HG02759 (cell line): ENCODE measurements around the gene DISP2.
A peak's percentile ranks its signal among the peaks of the same experiment; 100 is the strongest.

Experiments
- ATAC-seq: cut with Tn5 transposase; IDR thresholded peaks from one replicate; pipeline ENCODE4 v1.9.1; 2021; ENCODE audit warnings: mild to moderate bottlenecking, moderate library complexity; ENCODE audit not compliant: unreplicated experiment

The DISP2 gene

DNA sequence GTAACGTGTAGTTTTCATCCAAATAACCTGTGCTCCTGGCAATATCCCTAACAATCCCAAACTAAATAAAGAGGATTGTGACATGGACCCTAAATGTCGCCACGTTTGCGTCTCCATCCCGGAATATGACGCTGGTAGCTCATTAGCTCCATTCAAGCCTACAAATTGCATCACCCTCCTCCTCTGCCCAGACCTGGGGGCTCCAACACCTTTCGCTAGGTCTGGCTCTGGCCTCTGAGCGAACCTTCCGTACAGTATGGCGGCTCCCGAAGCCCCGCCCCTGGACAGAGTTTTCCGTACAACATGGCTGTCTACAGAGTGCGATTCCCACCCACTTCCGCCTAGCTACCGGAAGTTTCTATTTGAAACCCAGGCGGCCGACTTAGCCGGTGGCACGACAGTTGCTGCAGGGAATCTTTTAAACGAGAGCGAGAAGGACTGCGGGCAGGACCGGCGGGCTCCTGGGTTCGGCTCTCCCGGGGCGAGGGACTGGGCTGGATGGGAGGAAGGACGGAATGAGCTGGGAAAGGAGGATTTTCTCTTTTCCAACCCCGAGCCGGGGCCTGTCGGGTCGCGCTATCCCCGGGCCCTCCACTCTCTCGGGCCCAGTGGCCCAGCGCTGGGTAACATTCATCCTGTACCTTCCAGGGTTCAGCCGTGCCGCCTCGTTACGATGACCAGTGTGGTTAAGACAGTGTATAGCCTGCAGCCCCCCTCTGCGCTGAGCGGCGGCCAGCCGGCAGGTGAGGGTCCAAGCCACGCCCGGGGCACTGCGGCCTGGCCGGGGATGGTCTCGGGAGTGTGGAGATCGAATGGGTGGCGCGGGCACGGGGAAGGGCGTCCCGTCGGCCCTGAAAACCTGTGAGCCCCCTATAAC, 24.8 kb downstream of the DISP2 start, which contains the start of gene KNSTRN:
Gene KNSTRN, plus strand, starts transcription at position 142 of the 877 bp plus-strand sequence. Its CDS starts 115 bp downstream, at position 257.
- peak; percentile 98 for ATAC-seq

DNA sequence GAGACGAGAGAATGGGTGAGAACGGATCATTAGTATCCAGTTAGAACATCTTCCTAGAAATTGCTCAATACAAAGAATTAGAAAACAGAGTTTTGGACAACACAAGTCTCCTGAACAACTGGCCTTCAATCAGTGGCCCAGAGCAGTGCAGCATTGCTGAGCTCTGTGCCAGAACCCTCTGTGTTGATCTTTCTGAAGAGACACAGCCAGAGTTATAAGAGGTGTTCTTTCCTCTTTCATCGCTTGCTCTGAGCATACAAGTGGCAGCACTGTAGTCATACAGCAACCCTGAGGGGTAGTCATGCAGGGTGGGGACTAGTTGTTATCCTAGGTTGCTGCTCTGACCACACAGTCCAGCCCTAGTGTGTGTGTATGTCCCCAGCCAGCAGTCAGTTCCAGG, 28.5 kb downstream of the DISP2 start:
- ATAC-seq: no peak

DNA sequence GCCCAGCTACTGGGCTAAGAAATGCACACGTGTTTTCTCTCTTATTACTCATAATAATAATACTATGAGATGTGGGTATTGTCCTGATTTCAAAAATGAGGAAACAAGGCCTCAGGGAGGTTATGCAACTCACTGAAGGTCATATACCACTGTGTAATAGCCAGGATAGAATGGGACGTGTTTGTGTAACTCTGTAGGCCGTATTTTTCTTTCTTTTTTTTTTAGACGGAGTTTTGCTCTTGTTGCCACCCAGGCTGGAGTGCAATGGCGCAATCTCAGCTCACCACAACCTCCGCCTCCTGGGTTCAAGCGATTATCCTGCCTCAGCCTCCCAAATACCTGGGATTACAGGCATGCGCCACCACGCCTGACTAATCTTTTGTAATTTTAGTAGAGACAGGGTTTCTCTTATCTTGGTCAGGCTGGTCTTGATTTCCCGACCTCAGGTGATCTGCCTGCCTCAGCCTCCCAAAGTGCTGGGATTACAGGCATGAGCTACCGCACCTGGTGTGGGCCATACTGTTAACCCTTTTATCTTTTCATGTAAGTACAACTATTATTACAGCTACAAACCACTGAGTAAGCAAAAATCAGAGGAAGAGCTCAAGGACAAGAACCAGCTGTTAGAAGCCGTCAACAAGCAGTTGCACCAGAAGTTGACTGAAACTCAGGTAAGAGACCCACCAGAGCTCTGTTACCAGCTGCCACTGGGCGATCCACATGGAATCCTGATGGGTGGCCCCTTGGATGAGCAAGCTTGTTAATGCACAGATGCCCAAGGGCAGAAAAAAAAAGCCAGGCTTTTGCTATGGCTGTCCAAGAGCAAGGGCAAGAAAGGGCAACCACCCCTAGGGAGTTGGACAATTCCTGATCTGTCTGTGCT, 31.2 kb downstream of the DISP2 start:
- ATAC-seq: no peak

DNA sequence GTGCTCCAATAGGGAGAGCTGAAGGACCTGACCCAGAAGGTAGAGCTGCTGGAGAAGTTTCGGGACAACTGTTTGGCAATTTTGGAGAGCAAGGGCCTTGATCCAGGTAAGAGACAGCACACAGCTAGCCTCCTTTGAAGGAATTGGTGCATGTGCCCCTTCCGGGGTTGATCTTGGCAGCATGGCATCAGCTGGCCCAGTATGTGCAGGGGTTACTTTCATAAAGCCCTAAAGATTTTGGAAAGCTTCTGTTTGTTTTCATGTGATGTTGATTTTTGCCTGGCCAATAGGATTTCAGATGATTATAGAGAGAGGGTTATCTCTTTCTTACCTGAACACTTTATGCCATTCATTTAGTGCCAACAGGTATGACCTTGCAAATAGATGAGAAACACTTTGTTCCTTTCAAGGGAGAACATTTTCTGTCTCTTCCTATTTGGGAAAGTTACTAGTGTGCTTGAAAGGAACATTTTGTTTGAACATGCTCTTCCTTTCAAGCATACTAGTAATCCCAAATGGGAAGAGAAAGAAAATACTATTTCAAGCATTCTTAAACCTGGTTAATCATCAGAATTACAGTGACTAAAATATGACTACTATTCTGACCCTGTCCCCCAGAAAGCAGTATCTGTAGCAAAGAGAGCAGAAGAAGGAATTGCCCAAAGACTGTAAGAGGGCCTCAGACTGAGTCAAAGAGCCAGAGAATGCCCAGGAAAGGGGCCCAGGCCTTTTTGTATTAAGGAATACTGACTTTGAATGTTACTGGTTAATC, 32.0 kb downstream of the DISP2 start:
- ATAC-seq: no peak

DNA sequence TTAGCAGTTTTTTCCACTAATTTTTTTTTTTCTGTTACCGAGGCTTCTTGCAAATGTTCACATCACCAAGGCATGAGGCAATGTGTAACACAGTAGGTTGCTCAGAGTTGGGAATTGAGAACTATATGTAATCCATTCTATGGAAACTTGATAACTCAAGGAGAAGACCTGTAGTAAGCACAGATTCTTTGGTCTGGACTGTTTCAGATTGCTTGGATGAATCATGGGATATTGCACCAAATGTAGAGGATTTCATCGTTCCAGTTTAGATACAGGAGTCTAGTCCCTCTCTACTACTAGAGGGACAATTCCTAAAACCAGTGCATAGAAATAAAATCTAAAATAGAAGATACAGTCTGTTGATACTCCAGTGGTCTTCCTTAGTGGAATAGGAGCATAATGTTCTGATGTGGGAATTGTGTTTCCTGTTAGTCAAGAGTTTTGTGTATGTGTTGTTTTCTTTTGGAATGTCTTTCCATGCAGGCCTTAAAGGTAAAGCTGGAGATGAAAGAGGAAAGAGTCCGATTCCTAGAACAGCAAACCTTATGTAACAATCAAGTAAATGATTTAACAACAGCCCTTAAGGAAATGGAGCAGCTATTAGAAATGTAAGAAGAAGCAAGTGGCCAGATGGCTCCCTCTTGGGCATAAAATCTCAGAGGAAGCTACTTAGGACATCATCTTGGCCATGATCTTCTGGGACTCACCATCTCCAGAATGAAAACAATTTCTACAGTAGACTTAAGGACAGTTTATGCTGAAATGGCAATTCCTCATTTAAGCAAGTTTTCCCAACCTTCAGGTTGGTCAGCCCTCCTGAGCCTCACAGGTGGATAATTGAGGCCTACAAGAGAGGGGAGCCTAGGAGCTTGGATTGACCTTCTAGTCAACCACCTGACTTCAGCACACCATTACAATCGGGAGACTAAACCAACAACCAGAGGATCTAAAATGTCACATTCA, 35.2 kb downstream of the DISP2 start:
- no peak for ATAC-seq

DNA sequence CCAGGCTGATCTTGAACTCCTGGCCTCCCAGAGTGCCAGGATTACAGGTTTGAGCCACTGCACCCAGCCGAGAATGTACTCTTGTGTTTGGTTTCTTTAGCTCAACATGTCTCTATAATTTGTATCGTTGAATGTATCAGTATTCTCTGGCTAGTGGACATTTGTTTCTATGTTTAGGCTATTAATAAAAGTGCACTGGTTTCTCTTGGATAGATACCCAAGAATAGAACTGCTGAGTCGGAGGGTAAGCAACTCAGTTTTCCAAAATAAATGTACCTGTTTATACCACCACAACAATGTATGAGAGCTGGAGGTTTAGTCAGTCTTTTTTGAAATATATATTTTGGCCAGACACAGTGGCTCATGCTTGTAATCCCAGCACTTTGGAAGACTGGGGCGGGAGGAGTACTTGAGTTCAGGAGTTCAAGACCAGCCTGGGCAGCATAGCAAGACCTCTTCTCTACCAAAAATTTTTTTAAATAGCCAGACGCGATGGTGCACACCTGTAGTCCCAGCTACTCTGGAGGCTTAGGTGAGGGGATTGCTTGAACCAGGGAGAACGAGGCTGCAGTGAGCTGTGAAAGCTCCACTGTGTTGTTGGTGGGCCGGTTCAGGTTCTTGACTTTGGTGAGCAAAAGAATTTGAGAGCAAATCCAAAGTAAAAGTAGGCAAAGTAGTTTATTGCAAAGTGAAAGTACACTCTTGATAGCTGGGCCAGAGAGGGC, 39.8 kb downstream of the DISP2 start:
- ATAC-seq: no peak

DNA sequence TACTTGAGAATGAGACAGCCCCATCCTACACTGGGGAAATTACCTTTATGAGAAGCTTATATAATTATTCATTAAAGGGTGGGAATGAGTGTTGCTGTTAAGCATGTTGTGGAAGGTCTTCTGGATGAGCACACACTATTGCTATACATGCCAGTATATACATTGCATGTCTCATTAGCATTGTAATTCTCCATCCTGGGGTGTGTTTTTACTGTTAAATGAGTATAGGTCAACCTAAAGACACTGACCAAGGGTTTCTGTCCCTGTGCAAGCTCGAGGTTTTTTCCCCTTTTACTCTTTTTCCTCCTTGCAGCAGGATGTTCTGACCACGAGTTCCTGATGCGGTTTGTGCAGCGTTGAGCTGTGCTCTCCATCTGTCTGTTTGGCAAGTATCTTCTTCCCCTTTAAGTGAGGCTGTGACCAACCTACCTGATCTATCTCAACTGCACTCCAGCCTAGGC, 40.4 kb downstream of the DISP2 start:
- ATAC-seq: peak; percentile 73

DNA sequence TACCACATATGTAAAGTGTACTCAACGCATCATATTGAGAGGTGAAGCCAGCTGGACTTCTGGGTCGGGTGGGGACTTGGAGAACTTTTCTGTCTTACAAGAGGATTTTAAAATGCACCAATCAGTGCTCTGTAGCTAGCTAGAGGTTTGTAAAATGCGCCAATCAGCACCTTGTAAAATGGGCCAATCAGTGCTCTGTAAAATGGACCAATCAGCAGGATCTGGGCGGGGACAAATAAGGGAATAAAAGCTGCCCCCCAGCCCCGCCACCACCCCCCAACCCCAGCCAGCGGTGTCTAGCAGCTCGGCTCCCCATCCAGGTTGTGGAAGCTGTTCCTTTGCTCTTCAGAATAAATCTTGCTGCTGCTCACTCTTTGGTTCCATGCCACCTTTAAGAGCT, 41.4 kb downstream of the DISP2 start:
- ATAC-seq: no peak

DNA sequence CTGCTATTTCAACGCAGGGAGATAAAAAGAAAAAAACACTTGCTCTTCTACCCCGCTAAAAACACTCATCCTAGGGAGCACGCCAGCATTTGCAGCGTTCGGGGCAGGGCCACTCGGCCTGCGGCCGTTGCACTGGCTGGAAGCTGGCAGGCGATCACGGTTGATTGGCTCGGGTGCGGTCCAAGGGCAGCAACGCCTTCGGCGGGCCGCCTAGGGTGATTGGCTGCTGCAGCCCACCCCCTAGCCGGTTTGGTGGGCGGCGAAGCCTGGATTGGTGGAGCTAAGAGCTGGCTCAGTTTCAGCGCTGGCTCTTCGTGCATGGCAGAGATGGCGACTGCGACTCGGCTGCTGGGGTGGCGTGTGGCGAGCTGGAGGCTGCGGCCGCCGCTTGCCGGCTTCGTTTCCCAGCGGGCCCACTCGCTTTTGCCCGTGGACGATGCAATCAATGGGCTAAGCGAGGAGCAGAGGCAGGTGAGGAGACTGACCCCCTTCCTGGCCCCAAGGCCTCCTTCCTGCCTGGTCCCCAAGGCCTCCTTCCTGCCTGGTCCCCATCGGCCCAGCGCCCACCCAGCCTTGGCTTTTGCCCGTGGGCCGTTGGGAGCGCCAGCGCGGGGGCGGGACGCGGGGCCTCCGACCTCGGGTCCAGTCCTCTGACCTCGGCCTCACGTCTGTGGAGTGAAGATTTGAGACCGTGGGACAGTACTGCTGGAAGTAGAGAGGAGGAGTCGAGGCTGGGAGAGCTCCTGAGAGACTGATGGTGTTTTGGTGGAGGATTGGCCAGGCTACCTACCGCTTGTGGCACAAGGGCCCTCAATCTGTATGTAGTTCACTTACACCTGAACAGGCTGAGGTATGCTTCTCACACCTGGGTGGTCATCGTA, 47.7 kb downstream of the DISP2 start, which contains the start of gene IVD:
Gene IVD, plus strand, starts transcription at position 295 of the 881 bp plus-strand sequence. Its CDS starts 33 bp downstream, at position 328.
- ATAC-seq: peak; percentile 90

DNA sequence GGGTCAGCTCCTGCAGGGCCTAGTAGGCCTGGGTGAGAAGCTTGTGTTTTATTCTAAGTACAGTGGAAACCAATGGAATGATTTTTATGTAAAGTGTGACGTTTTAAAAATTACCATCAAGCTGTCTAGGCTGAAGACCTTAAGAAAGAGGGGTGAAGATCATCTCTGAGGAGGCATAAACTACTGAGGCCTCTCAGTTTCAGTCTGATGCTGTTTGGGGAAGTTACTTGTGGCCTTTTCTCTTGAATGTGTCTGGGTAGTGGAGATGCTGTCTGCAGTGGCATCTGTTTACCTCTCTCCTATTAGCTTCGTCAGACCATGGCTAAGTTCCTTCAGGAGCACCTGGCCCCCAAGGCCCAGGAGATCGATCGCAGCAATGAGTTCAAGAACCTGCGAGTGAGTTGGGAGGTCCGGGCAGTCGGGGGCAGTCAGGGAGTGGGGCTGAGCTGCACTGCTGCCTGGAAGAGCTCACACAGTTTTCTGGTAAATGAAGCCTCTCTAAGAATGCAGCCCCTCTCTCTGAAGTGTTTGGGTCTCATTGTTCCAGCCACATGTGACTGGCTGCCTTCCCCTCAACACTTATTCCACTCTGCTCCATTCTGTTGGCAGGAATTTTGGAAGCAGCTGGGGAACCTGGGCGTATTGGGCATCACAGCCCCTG, 49.4 kb downstream of the DISP2 start:
- ATAC-seq: peak; percentile 59

DNA sequence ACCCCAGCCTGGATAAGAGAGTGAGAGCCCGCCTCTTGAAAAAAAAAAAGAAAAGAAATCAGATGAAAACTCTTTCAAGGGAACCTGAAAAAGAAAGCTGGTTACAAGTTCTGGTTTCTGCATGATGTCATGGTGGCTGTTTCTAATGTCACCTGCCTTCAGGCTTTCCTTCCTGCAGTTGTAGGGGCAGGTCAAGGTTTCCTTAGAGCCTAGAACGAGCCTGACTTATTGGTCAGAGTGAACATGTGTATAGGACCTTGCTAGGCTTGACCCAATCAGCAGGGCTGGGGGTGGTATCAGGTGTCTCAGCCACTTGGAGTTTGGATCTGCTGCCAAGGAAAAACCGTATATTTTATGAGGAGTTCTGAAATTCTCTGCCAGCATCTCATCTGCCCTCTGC, 51.3 kb downstream of the DISP2 start:
- ATAC-seq: no peak

DNA sequence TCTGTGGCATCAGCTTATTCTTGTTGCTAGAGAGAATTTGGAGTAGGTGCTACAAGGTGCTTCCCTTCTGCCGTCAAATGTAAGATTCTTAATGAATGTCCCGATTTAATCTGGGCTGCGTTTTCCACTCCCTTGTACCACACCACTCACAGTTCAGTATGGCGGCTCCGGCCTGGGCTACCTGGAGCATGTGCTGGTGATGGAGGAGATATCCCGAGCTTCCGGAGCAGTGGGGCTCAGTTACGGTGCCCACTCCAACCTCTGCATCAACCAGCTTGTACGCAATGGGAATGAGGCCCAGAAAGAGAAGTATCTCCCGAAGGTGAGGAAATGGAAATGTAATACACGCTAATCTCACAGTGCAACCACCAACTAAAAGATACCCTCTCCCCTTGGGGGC, 52.5 kb downstream of the DISP2 start:
- ATAC-seq: no peak

DNA sequence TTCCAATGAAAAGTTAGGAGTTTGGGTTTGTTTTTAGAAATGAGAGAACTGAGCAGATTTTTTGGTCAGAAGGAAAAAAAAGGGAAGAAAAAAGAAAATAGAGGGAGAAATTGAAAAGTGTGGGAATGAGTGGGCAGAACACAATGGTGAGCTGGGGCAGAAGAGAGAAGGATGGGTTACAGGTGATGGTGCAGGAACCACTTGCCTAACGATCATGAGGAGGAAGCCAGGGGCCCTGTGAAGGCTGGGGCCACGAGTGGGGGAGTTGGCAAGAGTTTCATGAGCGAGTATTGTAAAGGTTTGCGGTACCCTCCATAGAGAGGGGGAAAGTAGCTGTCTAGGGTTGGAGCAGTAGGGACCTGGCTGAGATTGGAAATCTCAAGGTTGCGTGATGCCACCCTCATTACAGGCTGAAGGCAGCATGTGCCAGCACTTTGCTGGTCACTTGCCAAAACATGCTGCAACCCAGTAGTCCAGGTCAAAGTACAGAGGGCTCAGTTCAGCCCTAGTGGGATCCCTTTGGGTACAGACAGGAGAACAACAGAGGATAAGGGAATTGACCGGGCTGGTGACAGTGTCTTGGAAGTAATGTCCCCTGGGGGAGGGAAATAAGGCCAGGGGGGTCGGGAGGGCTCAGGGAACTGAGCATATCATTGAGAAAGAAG, 54.2 kb downstream of the DISP2 start:
- ATAC-seq: no peak

DNA sequence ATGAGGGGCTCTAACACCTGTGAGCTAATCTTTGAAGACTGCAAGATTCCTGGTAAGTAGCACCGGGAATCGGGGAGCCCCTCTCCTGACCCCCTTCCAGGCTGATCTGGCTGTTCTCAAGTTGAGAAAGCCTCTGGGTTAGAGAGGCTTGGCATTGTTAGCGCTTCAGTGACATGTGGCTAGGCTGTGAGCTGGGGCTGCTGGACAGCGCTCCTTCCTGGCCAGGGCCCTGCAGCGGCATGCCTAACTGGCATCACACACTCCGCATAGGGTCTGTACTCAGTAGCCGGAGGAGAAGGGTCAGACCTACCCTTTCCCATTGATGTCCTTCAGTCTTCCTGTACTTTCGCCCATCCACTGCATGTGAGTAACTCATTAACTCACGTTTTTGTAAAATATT, 55.0 kb downstream of the DISP2 start:
- ATAC-seq: no peak

DNA sequence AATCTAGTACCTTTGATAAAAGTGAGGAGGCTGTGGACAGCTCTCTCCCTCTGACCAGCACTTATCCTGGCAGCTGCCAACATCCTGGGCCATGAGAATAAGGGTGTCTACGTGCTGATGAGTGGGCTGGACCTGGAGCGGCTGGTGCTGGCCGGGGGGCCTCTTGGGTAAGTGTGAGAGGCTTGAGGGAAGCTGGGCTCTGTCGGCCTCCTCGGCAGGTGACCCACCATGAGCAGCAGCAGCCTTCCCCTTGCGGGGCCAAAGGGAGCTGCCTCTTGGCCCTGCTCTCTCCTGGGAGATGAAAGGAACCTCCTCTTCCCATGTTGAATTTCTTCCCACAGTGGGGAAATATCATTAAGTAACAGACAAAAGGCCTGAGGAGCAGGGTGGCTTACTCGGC, 56.8 kb downstream of the DISP2 start:
- ATAC-seq: no peak

DNA sequence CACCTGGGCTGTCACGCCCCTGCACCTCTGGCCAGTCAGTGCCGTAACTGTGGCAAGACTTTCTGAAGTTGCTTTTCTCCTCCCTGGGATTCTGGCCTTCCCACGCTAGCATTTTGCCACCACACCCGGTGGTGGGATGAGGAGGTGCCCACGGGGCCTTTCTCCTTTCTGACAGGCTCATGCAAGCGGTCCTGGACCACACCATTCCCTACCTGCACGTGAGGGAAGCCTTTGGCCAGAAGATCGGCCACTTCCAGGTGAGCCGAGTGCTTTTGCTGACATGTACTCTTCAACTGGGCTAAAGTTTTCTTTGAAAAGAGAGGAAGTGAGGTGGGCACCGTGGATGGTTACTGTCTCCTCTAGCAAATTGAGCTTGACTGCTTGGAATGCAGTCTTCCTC, 57.2 kb downstream of the DISP2 start:
- no peak for ATAC-seq

DNA sequence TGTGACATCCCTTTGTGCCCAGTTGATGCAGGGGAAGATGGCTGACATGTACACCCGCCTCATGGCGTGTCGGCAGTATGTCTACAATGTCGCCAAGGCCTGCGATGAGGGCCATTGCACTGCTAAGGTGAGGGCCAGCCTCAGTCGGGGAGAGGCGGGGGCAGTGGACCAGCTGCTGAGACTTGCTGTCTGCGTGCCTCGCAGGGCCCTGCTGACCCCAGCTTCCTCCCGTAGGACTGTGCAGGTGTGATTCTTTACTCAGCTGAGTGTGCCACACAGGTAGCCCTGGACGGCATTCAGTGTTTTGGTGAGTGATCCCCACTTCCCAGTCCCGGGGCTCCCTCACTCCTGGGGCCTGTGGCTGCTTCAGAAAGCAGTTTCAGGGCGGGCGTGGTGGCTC, 58.0 kb downstream of the DISP2 start:
- ATAC-seq: no peak
